ENCODE data around the gene IDH3B. TPM values are rescaled to one million over a fixed set of nuclear protein-coding genes. Genes with fewer than 3 reads are reported as not detected.

The IDH3B gene
- polyA plus RNA-seq, 3 donors = 102 to 224 (median 103) TPM

- Mint-ChIP-seq H3K4me3 (no peak overlapping the region), H3K36me3 (no peaks in the 10 kb centered on the region), H3K9me3 (no peaks in the 10 kb centered on the region), H3K27ac (peak overlapping the region in 1 of 7 donors; percentile 50), H3K27me3 (ENCODE audit: low read depth in 3 of 3) (peaks cover 4 to 18% (median 6%) of the 10 kb centered on the region in 3 donors), H3K4me1 (no peaks in the 10 kb centered on the region)
- Histone ChIP-seq H3K27me3 (ENCODE audit: control insufficient read depth in 2 of 2, insufficient read depth in 2 of 2, low read length in 2 of 2) (no peaks in the 10 kb centered on the region), H3K36me3 (replicated peaks in 1 of 2; ENCODE audit: control insufficient read depth in 1 of 2, insufficient read depth in 2 of 2, low read length in 2 of 2) (no peaks in the 10 kb centered on the region), H3K9ac (ENCODE audit: insufficient read depth, low read length, poor library complexity, severe bottlenecking) (no peak overlapping the region), H3K9me3 (replicated peaks in 1 of 2; ENCODE audit: control insufficient read depth in 1 of 2, insufficient read depth in 1 of 2, low read length in 2 of 2) (no peaks in the 10 kb centered on the region), H3K79me2 (ENCODE audit: insufficient read depth, low read length) (no peaks in the 10 kb centered on the region), H2AFZ (ENCODE audit: insufficient read depth, low read depth, low read length, poor library complexity, severe bottlenecking) (no peak overlapping the region), H4K20me1 (ENCODE audit: insufficient read depth, low read length) (no peaks in the 10 kb centered on the region), H3K27ac (ENCODE audit: low read depth in 1 of 2, low read length in 2 of 2) (no peak overlapping the region), H3K4me3 (replicated peaks in 1 of 3; ENCODE audit: low read depth in 2 of 3, low read length in 3 of 3) (no peak overlapping the region), H3K4me2 (replicated peaks; ENCODE audit: extremely low read depth, low read length, poor library complexity, severe bottlenecking) (no peak overlapping the region), H3K4me1 (ENCODE audit: control insufficient read depth in 1 of 2, insufficient read depth in 2 of 2, low read length in 2 of 2) (no peaks in the 10 kb centered on the region)
- 84% methylated on average over 4 of the region's 4 CpGs for WGBS (ENCODE audit: insufficient coverage)
- intact Hi-C loops (cut with micrococcal nuclease) = no loop called here
- no peak for TF ChIP-seq CTCF (IDR thresholded peaks at IDR 0.05)
- no peak for DNase-seq
Observed at GRCh38 chr20:2673453-2673852, 9.4 kb upstream of the IDH3B start.

GRCh38 chr20:2672446-2672845, 8.4 kb upstream of the IDH3B start:
- H3K36me3 ChIP-seq (replicated peaks in 1 of 2; ENCODE audit: control insufficient read depth in 1 of 2, insufficient read depth in 2 of 2, low read length in 2 of 2) = no peaks in the 10 kb centered on the region
- intact Hi-C loops (cut with micrococcal nuclease) = no loop called here
- H4K20me1 ChIP-seq (ENCODE audit: insufficient read depth, low read length) = no peaks in the 10 kb centered on the region
- no peak overlapping the region for H3K9ac ChIP-seq (ENCODE audit: insufficient read depth, low read length, poor library complexity, severe bottlenecking)
- no peak overlapping the region for H3K27ac ChIP-seq (ENCODE audit: low read depth in 1 of 2, low read length in 2 of 2)
- H3K27me3 ChIP-seq (ENCODE audit: control insufficient read depth in 2 of 2, insufficient read depth in 2 of 2, low read length in 2 of 2) = peaks cover 0 to 2% of the 10 kb centered on the region in 2 donors
- Mint-ChIP-seq H3K9me3 (no peaks in the 10 kb centered on the region), H3K27me3 (ENCODE audit: low read depth in 3 of 3) (peaks cover 6 to 18% (median 8%) of the 10 kb centered on the region in 3 donors), H3K4me3 (no peak overlapping the region), H3K36me3 (no peaks in the 10 kb centered on the region), H3K4me1 (no peaks in the 10 kb centered on the region), H3K27ac (no peak overlapping the region)
- H2AFZ ChIP-seq (ENCODE audit: insufficient read depth, low read depth, low read length, poor library complexity, severe bottlenecking) = no peak overlapping the region
- H3K4me3 ChIP-seq (replicated peaks in 1 of 3; ENCODE audit: low read depth in 2 of 3, low read length in 3 of 3) = no peak overlapping the region
- H3K9me3 ChIP-seq (replicated peaks in 1 of 2; ENCODE audit: control insufficient read depth in 1 of 2, insufficient read depth in 1 of 2, low read length in 2 of 2) = no peaks in the 10 kb centered on the region
- no peak for DNase-seq
- no peaks in the 10 kb centered on the region for H3K4me1 ChIP-seq (ENCODE audit: control insufficient read depth in 1 of 2, insufficient read depth in 2 of 2, low read length in 2 of 2)
- TF ChIP-seq CTCF (IDR thresholded peaks at IDR 0.05) = no peak
- no peaks in the 10 kb centered on the region for H3K79me2 ChIP-seq (ENCODE audit: insufficient read depth, low read length)
- no CpG with 5 or more reads among the region's 3 CpGs for WGBS (ENCODE audit: insufficient coverage)
- H3K4me2 ChIP-seq (replicated peaks; ENCODE audit: extremely low read depth, low read length, poor library complexity, severe bottlenecking) = no peak overlapping the region

Data from CD14-positive monocyte (primary cell).